ENCODE data around the gene CD99L2.

The CD99L2 gene

GRCh38 chrX:150752124-150752523 is 146.3 kb downstream of the CD99L2 start:
- H3K4me3 ChIP-seq (replicated peaks; ENCODE audit: low read depth, low read length), result no peak overlapping the region
- no peak for TF ChIP-seq CTCF (IDR thresholded peaks at IDR 0.05; ENCODE audit: low read length, missing control alignments)
- no peak for DNase-seq (ENCODE audit: low read depth)

GRCh38 chrX:150736475-150736874 is 162.0 kb downstream of the CD99L2 start:
- no peak overlapping the region for H3K4me3 ChIP-seq (replicated peaks; ENCODE audit: low read depth, low read length)
- DNase-seq (ENCODE audit: low read depth), result no peak
- no peak for TF ChIP-seq CTCF (IDR thresholded peaks at IDR 0.05; ENCODE audit: low read length, missing control alignments)

DNA sequence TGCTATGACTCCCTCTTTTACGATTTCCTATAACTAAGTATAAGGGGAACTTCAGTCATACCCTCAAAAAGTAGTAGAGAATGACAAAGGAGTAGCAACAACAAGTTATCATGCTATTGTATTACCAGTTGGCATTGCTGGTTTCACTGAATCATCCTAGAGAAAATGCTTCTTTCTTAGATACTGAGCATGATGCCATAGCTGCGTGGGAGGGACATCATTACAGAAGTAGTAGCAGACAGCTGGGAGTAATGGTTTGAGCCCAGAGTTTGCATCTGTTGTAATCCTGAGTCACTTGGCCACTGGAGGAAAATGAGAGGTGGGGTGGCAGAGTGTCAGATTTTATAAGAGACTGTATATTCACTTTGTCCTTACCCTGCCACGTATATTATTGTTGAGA is 166.7 kb downstream of the CD99L2 start:
- TF ChIP-seq CTCF (IDR thresholded peaks at IDR 0.05; ENCODE audit: low read length, missing control alignments), result no peak
- peak; percentile 96 for DNase-seq (ENCODE audit: low read depth)
- H3K4me3 ChIP-seq (replicated peaks; ENCODE audit: low read depth, low read length), result no peak overlapping the region

DNA sequence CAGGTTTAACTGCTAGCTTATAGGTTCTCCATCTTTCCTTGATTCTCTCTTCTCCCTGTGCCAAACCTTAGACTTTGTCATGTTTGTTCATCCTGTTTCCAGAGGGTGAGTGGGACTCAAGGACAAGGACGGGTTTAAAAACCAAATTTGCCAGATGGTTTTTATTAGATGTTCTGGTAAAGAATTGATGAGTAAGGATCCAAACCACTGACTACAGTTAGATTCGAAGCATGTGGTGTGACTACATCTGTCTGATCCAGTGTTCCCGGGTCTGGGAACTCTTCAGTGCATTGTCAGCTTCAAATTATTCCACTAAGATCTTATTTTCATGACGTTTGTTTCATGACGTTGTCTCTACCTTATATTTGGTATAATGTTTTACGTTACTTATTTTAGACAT is 167.7 kb downstream of the CD99L2 start:
- H3K4me3 ChIP-seq (replicated peaks; ENCODE audit: low read depth, low read length), result no peak overlapping the region
- no peak for TF ChIP-seq CTCF (IDR thresholded peaks at IDR 0.05; ENCODE audit: low read length, missing control alignments)
- DNase-seq (ENCODE audit: low read depth), result no peak

- TF ChIP-seq CTCF (IDR thresholded peaks at IDR 0.05; ENCODE audit: low read length, missing control alignments), result no peak
- no peak for DNase-seq (ENCODE audit: low read depth)
- no peak overlapping the region for H3K4me3 ChIP-seq (replicated peaks; ENCODE audit: low read depth, low read length)
Measured at GRCh38 chrX:150729956-150730355, 168.5 kb downstream of the CD99L2 start.

- H3K4me3 ChIP-seq (replicated peaks; ENCODE audit: low read depth, low read length), result no peak overlapping the region
- no peak for DNase-seq (ENCODE audit: low read depth)
- TF ChIP-seq CTCF (IDR thresholded peaks at IDR 0.05; ENCODE audit: low read length, missing control alignments), result no peak
Measured at GRCh38 chrX:150719621-150720020, 178.8 kb downstream of the CD99L2 start.
